CD4-positive, alpha-beta T cell (primary cell): ENCODE data around the gene EHF. TPM values are rescaled to one million over a fixed set of nuclear protein-coding genes. Genes with fewer than 3 reads are reported as not detected.

Experiments used
- ATAC-seq: fragments of 200-7000 bp; cut with Tn5 transposase; one replicate; pipeline ENCODE4 v1.10.0; 2022; ENCODE audit warnings: mild to moderate bottlenecking; ENCODE audit not compliant: poor library complexity
- CTCF ChIA-PET: fragments of 350-600 bp; sonication (Branson Sonifier 250); formaldehyde crosslinking; loops from one replicate; lab custom pipeline; 2021; ENCODE audit warnings: antibody characterized with exemption, inconsistent platforms; lab: Charles Lee
- POLR2A ChIA-PET: fragments of 350-600 bp; sonication (Branson Sonifier 250); formaldehyde crosslinking; loops from one replicate; lab custom pipeline; 2021; ENCODE audit warnings: antibody characterized with exemption, inconsistent platforms; lab: Charles Lee
- DNase-seq, 14 experiments: peaks; one replicate each; pipeline ENCODE4 v3.0.0-alpha.2; 2013 to 2020; ENCODE audit warnings: mixed read lengths in 2 of 14
- H3K27ac ChIP-seq, 2 donors: one replicate each; pipeline versions ENCODE4 v1.5.1 to v1.7.0; 2013; ENCODE audit warnings: low read length in 2 of 2, low read depth in 1 of 2, mild to moderate bottlenecking in 1 of 2
- H3K27me3 ChIP-seq, 2 experiments: 1 replicate in 1 of 2; 2 replicates in 1 of 2; pipeline versions ENCODE4 v1.6.1 to v1.7.0; 2013; ENCODE audit warnings: low read length in 2 of 2, control low read depth in 1 of 2, mild to moderate bottlenecking in 1 of 2, moderate library complexity in 1 of 2; ENCODE audit not compliant: insufficient read depth in 2 of 2, control insufficient read depth in 1 of 2
- H3K36me3 ChIP-seq: one replicate; pipeline ENCODE4 v1.6.1; 2013; ENCODE audit warnings: low read length, control low read depth; ENCODE audit not compliant: insufficient read depth
- H3K4me1 ChIP-seq: one replicate; pipeline ENCODE4 v1.6.1; 2013; ENCODE audit warnings: low read length, control low read depth; ENCODE audit not compliant: insufficient read depth
- H3K4me3 ChIP-seq: one replicate; pipeline ENCODE4 v1.5.1; 2013; ENCODE audit warnings: mild to moderate bottlenecking, low read length, moderate library complexity
- H3K9me3 ChIP-seq, 2 experiments: 1 replicate in 1 of 2; 2 replicates in 1 of 2; pipeline versions ENCODE4 v1.6.1 to v1.7.0; 2013; ENCODE audit warnings: low read length in 2 of 2, mild to moderate bottlenecking in 2 of 2, control low read depth in 1 of 2, moderate library complexity in 1 of 2; ENCODE audit not compliant: control insufficient read depth in 1 of 2, insufficient read depth in 1 of 2
- H3K27ac Mint-ChIP-seq: one replicate; pipeline ENCODE4 v1.8.0; 2020; ENCODE audit warnings: mixed read lengths
- H3K27me3 Mint-ChIP-seq: one replicate; pipeline ENCODE4 v1.8.0; 2021; ENCODE audit warnings: mixed read lengths
- H3K36me3 Mint-ChIP-seq: one replicate; pipeline ENCODE4 v1.8.0; 2021; ENCODE audit warnings: low read depth, mixed read lengths
- H3K4me1 Mint-ChIP-seq: one replicate; pipeline ENCODE4 v1.8.0; 2021; ENCODE audit warnings: low read depth, mixed read lengths
- H3K4me3 Mint-ChIP-seq: one replicate; pipeline ENCODE4 v1.8.0; 2020; ENCODE audit warnings: mild to moderate bottlenecking, mixed read lengths
- H3K9me3 Mint-ChIP-seq: one replicate; pipeline ENCODE4 v1.8.0; 2020; ENCODE audit warnings: mixed read lengths
- intact Hi-C, 2 experiments: fragments of 100-400 bp; cut with DNase I in 1 of 2; cut with micrococcal nuclease in 1 of 2; formaldehyde crosslinking; loops; one replicate each; pipeline versions ENCODE4 v1.15.1 to v1.9.0; 2023 to 2025; cut with DNase I, micrococcal nuclease
- total RNA-seq, 174 experiments: library from RNA in 2 of 174; stranded (reverse) in 2 of 174; gene quantifications; one replicate each; pipeline ENCODE4 v1.2.3 and lab custom pipeline; 2021 to 2026
- TF ChIP-seq, protein P1 (sequence below): fragments of 200-600 bp; IDR thresholded peaks from one replicate; pipeline ENCODE4 v1.8.0; 2022; ENCODE audit warnings: antibody characterized with exemption, mild to moderate bottlenecking

EHF gene
- total RNA-seq, 2 experiments from 2014 or later = not detected

GRCh38 chr11:34674038-34674437 is 53.1 kb downstream of the EHF start:
- TF ChIP-seq, protein P1, sequence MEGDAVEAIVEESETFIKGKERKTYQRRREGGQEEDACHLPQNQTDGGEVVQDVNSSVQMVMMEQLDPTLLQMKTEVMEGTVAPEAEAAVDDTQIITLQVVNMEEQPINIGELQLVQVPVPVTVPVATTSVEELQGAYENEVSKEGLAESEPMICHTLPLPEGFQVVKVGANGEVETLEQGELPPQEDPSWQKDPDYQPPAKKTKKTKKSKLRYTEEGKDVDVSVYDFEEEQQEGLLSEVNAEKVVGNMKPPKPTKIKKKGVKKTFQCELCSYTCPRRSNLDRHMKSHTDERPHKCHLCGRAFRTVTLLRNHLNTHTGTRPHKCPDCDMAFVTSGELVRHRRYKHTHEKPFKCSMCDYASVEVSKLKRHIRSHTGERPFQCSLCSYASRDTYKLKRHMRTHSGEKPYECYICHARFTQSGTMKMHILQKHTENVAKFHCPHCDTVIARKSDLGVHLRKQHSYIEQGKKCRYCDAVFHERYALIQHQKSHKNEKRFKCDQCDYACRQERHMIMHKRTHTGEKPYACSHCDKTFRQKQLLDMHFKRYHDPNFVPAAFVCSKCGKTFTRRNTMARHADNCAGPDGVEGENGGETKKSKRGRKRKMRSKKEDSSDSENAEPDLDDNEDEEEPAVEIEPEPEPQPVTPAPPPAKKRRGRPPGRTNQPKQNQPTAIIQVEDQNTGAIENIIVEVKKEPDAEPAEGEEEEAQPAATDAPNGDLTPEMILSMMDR = no peak
- H3K27ac Mint-ChIP-seq = no peak overlapping the region
- H3K9me3 Mint-ChIP-seq = peaks cover 4% of the 10 kb centered on the region
- H3K4me3 Mint-ChIP-seq = no peak overlapping the region
- H3K27ac ChIP-seq = no peak overlapping the region
- no peaks in the 10 kb centered on the region for H3K9me3 ChIP-seq
- intact Hi-C loops = no loop called here
- no peaks in the 10 kb centered on the region for H3K4me1 Mint-ChIP-seq
- no peak overlapping the region for H3K4me3 ChIP-seq
- no peaks in the 10 kb centered on the region for H3K36me3 ChIP-seq
- H3K4me1 ChIP-seq = no peaks in the 10 kb centered on the region
- DNase-seq = no peak
- no peaks in the 10 kb centered on the region for H3K36me3 Mint-ChIP-seq
- ChIA-PET CTCF (no interaction called here), POLR2A (no interaction called here)
- H3K27me3 Mint-ChIP-seq = peaks cover 25% of the 10 kb centered on the region
- H3K27me3 ChIP-seq = peaks cover 0 to 3% of the 10 kb centered on the region in 2 experiments
- ATAC-seq = no peak

- peaks cover 19% of the 10 kb centered on the region for H3K27me3 Mint-ChIP-seq
- H3K27ac Mint-ChIP-seq = no peak overlapping the region
- peaks cover 4% of the 10 kb centered on the region for H3K9me3 Mint-ChIP-seq
- no peaks in the 10 kb centered on the region for H3K27me3 ChIP-seq
- no peaks in the 10 kb centered on the region for H3K9me3 ChIP-seq
- intact Hi-C loops = no loop called here
- DNase-seq (no peak), ATAC-seq (no peak)
- no peak overlapping the region for H3K4me3 Mint-ChIP-seq
- no peak overlapping the region for H3K4me3 ChIP-seq
- no peaks in the 10 kb centered on the region for H3K4me1 Mint-ChIP-seq
- CTCF ChIA-PET = no interaction called here
- no peaks in the 10 kb centered on the region for H3K36me3 Mint-ChIP-seq
- TF ChIP-seq, protein P1 = no peak
- H3K4me1 ChIP-seq = no peaks in the 10 kb centered on the region
- no peak overlapping the region for H3K27ac ChIP-seq
- POLR2A ChIA-PET = no interaction called here
- no peaks in the 10 kb centered on the region for H3K36me3 ChIP-seq
Observed at GRCh38 chr11:34676227-34676626, 55.3 kb downstream of the EHF start.

DNA sequence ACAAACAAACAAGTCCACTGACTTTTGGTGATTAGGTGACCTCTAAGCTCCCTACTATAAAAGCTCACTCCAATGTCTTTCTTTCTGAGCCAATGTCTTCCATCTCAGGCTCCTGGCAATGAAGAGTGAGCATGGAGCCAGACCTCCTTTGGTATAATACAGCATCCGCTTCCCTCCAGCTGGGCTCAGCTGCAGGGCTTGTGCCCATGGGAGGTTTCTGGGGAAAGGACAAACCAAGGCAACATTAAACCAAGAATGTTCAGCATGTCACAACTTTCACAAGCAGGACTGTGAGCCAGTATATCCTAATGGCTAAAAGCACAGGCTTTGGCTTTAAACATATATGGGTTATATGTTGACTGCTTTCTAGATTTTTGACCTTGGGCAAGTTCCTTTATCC is 58.8 kb downstream of the EHF start:
- CTCF ChIA-PET = no interaction called here
- H3K9me3 Mint-ChIP-seq = no peaks in the 10 kb centered on the region
- TF ChIP-seq, protein P1 = no peak
- H3K27ac ChIP-seq = no peak overlapping the region
- no peak for DNase-seq
- H3K27ac Mint-ChIP-seq = no peak overlapping the region
- no peaks in the 10 kb centered on the region for H3K27me3 ChIP-seq
- no peaks in the 10 kb centered on the region for H3K4me1 Mint-ChIP-seq
- H3K9me3 ChIP-seq = no peaks in the 10 kb centered on the region
- no peaks in the 10 kb centered on the region for H3K36me3 Mint-ChIP-seq
- H3K4me3 ChIP-seq = no peak overlapping the region
- H3K36me3 ChIP-seq = no peaks in the 10 kb centered on the region
- H3K27me3 Mint-ChIP-seq = peaks cover 24% of the 10 kb centered on the region
- POLR2A ChIA-PET = no interaction called here
- no peak overlapping the region for H3K4me3 Mint-ChIP-seq
- no peak for ATAC-seq
- no peaks in the 10 kb centered on the region for H3K4me1 ChIP-seq
- intact Hi-C loops = no loop called here
